ENCODE measurements around the gene DDN. TPM values are rescaled to one million over a fixed set of nuclear protein-coding genes. Genes with fewer than 3 reads are reported as not detected.

The DDN gene
- total and polyA plus RNA-seq, 2 donors (not counting 3 experiments of a cell fraction or from before 2014, with no cell fraction given) = 0.07 to 0.22 TPM

- H3K36me3 ChIP-seq (ENCODE audit: control insufficient read depth in 2 of 2, extremely low read depth in 1 of 2, insufficient read depth in 2 of 2, low read length in 2 of 2) = peaks cover 21 to 43% of the 10 kb centered on the region in 2 experiments
- no peaks in the 10 kb centered on the region for H3K9me3 ChIP-seq (replicated peaks; ENCODE audit: control insufficient read depth, insufficient read depth, low read length)
These were observed 23.5 kb upstream of the DDN start for GRCh38 chr12:49022558-49023178.

More at GRCh38 chr12:49022558-49023178, 23.5 kb upstream of the DDN start:
- no peaks in the 10 kb centered on the region for H4K20me1 ChIP-seq (replicated peaks; ENCODE audit: control insufficient read depth, extremely low read depth, insufficient read depth, low read length)
- H3K27me3 ChIP-seq (ENCODE audit: control insufficient read depth in 2 of 2, insufficient read depth in 2 of 2, low read length in 2 of 2) = no peaks in the 10 kb centered on the region
- FAIRE-seq = no peak
- CTCF ChIA-PET = interaction anchor here (1.0 to 3.3 kb wide), 4 partner anchors 21 to 26 kb away, joined by 3 to 16 read pairs (median 7); no protein-coding TSS in a partner anchor
- H2AFZ ChIP-seq (ENCODE audit: low read depth, low read length) = no peak overlapping the region
- no TSS peak for BruUV-seq (replicated peaks)
- dilution Hi-C loops (cut with MboI; ENCODE audit: extremely low pct_ligation_motif_present, low sequenced_read_pairs) = no loop called here
- no peak overlapping the region for H3K27ac ChIP-seq (ENCODE audit: insufficient read depth, low read depth, low read length)
- H3K79me2 ChIP-seq (ENCODE audit: control insufficient read depth, insufficient read depth, low read length) = peaks cover 3% of the 10 kb centered on the region
- no peaks in the 10 kb centered on the region for H3K9me1 ChIP-seq (replicated peaks; ENCODE audit: control insufficient read depth, extremely low read depth, insufficient read depth, low read length)
- no peak overlapping the region for H3K4me3 ChIP-seq (replicated peaks in 1 of 3; ENCODE audit: insufficient read depth in 1 of 3, low read depth in 1 of 3, low read length in 3 of 3)
- no peak for DNase-seq (ENCODE audit: low read depth, low spot score)
- peaks cover 11% of the 10 kb centered on the region for H3K4me1 ChIP-seq (ENCODE audit: control insufficient read depth, extremely low read depth, insufficient read depth, low read length)
- POLR2A ChIA-PET = no interaction called here
- no peak for TF ChIP-seq FOS (IDR thresholded peaks at IDR 0.05; ENCODE audit: borderline replicate concordance, insufficient read depth, low read length)
- TF ChIP-seq GATA2 (IDR thresholded peaks at IDR 0.05; ENCODE audit: insufficient read depth, insufficient read length, low read depth, low read length) = no peak
- no peak for TF ChIP-seq CTCF (IDR thresholded peaks at IDR 0.05; ENCODE audit: extremely low read depth in 1 of 2, insufficient read depth in 1 of 2, low read depth in 1 of 2, low read length in 2 of 2)
- H3K4me2 ChIP-seq (ENCODE audit: insufficient read depth, low read length) = no peak overlapping the region
- no peak overlapping the region for H3K9ac ChIP-seq (replicated peaks; ENCODE audit: extremely low read depth, insufficient read depth, low read length)
- intact Hi-C loops (cut with micrococcal nuclease) = no loop called here

Data from endothelial cell of umbilical vein (primary cell).